Measurements from ENCODE around the gene SLMAP. TPM values are rescaled to one million over a fixed set of nuclear protein-coding genes. Genes with fewer than 3 reads are reported as not detected.

The SLMAP gene
- total RNA-seq, 1 donor from 2014 or later, result 57.1 TPM

DNA sequence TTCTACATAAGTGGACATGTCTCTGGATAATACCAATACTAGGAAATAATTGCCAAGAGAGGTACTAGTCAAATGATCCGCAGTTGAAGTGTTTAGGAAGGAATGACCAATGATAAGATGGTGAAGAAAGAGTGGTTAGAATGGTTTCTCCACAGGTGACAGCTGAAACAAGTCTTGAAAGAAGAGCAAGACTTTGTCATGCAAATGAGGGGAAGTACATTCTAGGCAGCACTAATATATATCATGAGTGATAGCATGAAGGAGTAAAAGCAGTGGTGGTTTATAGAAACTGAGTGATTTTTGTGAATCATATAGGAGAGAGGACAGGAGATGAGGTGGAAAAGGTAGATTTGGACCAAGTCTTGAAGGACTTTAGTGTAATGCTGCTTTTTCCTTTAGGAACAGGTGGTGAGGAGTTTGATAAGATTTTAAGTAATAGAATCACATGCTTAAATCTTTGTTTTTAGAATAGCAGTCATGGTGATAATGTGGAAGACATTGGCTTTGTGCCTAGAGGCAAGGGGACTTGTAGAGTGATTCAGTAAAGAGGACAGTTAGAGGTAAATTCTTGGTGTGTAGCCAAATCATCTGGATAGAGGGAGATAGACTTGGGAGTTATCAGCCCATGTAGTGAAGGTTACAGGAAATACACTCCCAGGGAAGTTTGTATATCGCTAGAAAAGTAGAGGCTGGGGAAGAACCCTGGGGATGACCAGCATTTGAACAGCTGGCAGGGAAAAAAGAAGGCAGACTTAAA lies 31.9 kb downstream of the SLMAP start:
- ATAC-seq (ENCODE audit: low read depth) (peak; percentile 91), DNase-seq (no peak)
- H3K27ac Mint-ChIP-seq, result no peak overlapping the region
- no peaks in the 10 kb centered on the region for H3K9me3 Mint-ChIP-seq
- peaks cover 23% of the 10 kb centered on the region for H3K4me1 Mint-ChIP-seq
- H3K4me3 Mint-ChIP-seq, result no peak overlapping the region
- TF ChIP-seq, protein P1, sequence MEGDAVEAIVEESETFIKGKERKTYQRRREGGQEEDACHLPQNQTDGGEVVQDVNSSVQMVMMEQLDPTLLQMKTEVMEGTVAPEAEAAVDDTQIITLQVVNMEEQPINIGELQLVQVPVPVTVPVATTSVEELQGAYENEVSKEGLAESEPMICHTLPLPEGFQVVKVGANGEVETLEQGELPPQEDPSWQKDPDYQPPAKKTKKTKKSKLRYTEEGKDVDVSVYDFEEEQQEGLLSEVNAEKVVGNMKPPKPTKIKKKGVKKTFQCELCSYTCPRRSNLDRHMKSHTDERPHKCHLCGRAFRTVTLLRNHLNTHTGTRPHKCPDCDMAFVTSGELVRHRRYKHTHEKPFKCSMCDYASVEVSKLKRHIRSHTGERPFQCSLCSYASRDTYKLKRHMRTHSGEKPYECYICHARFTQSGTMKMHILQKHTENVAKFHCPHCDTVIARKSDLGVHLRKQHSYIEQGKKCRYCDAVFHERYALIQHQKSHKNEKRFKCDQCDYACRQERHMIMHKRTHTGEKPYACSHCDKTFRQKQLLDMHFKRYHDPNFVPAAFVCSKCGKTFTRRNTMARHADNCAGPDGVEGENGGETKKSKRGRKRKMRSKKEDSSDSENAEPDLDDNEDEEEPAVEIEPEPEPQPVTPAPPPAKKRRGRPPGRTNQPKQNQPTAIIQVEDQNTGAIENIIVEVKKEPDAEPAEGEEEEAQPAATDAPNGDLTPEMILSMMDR (IDR thresholded peaks at IDR 0.05), result no peak
- no peaks in the 10 kb centered on the region for H3K27me3 Mint-ChIP-seq
- ChIA-PET CTCF (no interaction called here), POLR2A (no interaction called here)
- intact Hi-C loops (cut with micrococcal nuclease), result loop anchor here (1.0 kb wide), 1 partner anchor 191 kb away; the partner anchor contains the start of gene ARF4
- peaks cover 5% of the 10 kb centered on the region for H3K36me3 Mint-ChIP-seq (ENCODE audit: low read depth)

DNA sequence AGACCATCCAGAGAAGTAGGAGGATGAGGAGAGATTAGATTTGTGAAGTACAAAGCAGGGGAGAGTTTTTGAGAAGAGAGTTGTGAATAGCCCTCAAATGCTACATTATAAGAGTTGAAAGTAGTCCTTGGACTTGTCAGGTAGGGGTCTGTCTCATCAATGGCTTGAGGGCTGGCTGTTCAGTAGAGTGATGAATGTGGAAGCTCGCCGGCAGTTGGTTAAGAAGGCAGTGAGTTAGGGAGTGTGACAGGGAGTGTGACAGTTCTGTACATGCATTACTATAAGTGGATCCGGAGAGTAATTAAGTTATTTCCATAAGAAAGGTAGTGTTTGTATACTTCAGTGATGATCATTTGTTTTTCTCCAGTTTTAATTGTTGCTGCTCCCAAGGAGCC lies 32.5 kb downstream of the SLMAP start:
- Mint-ChIP-seq H3K36me3 (ENCODE audit: low read depth) (no peaks in the 10 kb centered on the region), H3K4me1 (peaks cover 20% of the 10 kb centered on the region), H3K9me3 (no peaks in the 10 kb centered on the region), H3K4me3 (no peak overlapping the region), H3K27ac (no peak overlapping the region), H3K27me3 (no peaks in the 10 kb centered on the region)
- ATAC-seq (ENCODE audit: low read depth) (no peak), DNase-seq (no peak)
- ChIA-PET CTCF (no interaction called here), POLR2A (no interaction called here)
- intact Hi-C loops (cut with micrococcal nuclease), result loop anchor here (1.0 kb wide), 1 partner anchor 191 kb away; the partner anchor contains the start of gene ARF4
- TF ChIP-seq, protein P1 (IDR thresholded peaks at IDR 0.05), result no peak

DNA sequence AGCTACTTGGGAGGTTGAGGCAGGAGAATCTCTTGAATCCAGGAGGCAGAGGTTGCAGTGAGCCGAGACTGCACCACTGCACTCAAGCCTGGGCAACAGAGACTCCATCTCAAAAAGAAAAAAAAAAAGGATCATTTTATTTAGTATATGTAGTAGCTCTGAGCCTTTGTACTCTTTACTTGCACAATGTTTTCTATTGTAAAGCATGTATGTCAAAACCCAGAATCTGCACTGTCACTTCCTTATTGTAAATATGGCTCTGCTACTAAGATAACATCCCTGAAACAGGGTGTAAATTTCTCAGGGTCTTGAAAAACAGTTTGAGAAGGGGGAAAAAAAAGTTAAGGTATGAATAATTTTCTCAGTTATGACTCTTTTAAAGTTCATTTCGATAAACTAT lies 35.1 kb downstream of the SLMAP start:
- ChIA-PET POLR2A (no interaction called here), CTCF (no interaction called here)
- no peaks in the 10 kb centered on the region for H3K9me3 Mint-ChIP-seq
- peaks cover 18% of the 10 kb centered on the region for H3K4me1 Mint-ChIP-seq
- H3K4me3 Mint-ChIP-seq, result no peak overlapping the region
- H3K36me3 Mint-ChIP-seq (ENCODE audit: low read depth), result peaks cover 3% of the 10 kb centered on the region
- H3K27ac Mint-ChIP-seq, result no peak overlapping the region
- H3K27me3 Mint-ChIP-seq, result no peaks in the 10 kb centered on the region
- DNase-seq (no peak), ATAC-seq (ENCODE audit: low read depth) (no peak)
- intact Hi-C loops (cut with micrococcal nuclease), result no loop called here
- TF ChIP-seq, protein P1 (IDR thresholded peaks at IDR 0.05), result no peak

DNA sequence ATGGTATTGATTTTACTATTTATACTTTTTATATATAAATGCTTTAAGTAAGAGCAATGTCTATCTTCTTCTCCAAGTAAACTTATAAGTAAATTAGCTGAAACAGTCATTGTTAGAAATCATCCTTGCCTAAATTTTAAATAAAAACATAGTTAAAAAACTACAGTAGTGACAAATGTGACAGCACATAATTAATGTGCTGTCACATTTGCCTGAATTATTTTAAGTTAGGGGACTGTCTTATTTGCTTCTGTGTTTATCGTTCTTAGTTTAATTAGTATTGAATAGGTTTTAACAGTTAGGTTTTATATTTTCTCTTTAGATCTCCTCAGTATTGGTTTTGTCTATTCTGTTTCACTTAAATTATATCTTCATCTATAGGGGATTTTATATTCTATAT lies 36.1 kb downstream of the SLMAP start:
- ChIA-PET CTCF (no interaction called here), POLR2A (no interaction called here)
- DNase-seq, result no peak
- Mint-ChIP-seq H3K4me1 (peaks cover 20% of the 10 kb centered on the region), H3K27ac (no peak overlapping the region), H3K9me3 (no peaks in the 10 kb centered on the region), H3K4me3 (no peak overlapping the region), H3K36me3 (ENCODE audit: low read depth) (peaks cover 3% of the 10 kb centered on the region), H3K27me3 (no peaks in the 10 kb centered on the region)
- no peak for ATAC-seq (ENCODE audit: low read depth)
- TF ChIP-seq, protein P1 (IDR thresholded peaks at IDR 0.05), result no peak
- intact Hi-C loops (cut with micrococcal nuclease), result no loop called here

DNA sequence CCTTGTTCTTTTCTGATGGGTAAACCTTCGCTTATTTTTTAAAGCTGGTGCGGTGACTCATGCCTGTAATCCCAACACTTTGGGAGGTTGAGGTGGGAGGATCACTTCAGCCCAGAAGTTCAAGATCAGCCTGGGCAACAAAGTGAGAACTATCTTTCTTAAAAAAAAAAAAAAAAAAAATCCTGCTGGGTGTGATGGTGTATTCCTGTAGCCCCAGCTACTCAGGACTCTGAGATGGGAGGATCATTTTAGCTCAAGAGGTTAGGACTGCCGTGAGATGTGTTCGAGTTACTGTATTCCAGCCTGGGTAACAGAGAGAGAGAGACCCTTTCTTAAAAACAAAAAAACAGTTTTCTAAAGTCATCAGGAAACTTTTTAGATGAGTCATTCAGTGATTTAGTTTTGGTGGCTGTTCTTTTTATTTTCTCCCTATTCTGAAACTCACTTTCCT lies 37.7 kb downstream of the SLMAP start:
- POLR2A ChIA-PET, result no interaction called here
- ATAC-seq (ENCODE audit: low read depth) (no peak), DNase-seq (no peak)
- H3K36me3 Mint-ChIP-seq (ENCODE audit: low read depth), result peaks cover 3% of the 10 kb centered on the region
- CTCF ChIA-PET, result no interaction called here
- intact Hi-C loops (cut with micrococcal nuclease), result no loop called here
- H3K9me3 Mint-ChIP-seq, result no peaks in the 10 kb centered on the region
- TF ChIP-seq, protein P1 (IDR thresholded peaks at IDR 0.05), result no peak
- H3K4me1 Mint-ChIP-seq, result peaks cover 26% of the 10 kb centered on the region
- H3K27ac Mint-ChIP-seq, result peak overlapping the region; percentile 33
- no peaks in the 10 kb centered on the region for H3K27me3 Mint-ChIP-seq
- H3K4me3 Mint-ChIP-seq, result no peak overlapping the region

Data from activated B cell treated with CpG ODN at 0.5 μM for 24 hours (primary cell).